HG03039 (cell line): Measurements from ENCODE around the gene DISP3.

Experiments
- ATAC-seq: cut with Tn5 transposase; IDR thresholded peaks from one replicate; pipeline ENCODE4 v1.9.1; 2021; ENCODE audit warnings: mild to moderate bottlenecking, moderate library complexity; ENCODE audit not compliant: unreplicated experiment

DISP3 gene

DNA sequence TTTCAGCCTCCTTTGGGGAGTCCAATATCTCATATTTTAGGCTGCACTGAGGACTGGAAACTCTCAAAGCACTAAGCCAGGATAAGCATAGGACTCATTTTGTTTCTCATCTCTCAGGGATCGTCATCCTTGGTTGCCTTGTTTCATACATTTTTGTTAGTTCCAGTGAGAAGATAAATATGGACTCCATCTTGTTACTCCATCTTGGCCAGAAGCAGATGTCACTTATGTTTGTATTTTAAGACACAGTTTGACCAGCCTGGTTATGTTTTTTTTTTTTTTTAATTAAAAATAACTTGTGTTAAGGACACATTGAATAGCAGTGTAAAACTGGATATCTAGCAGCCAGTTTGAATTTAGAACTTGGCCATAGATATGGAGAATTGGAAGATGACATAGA, 34.7 kb downstream of the DISP3 start:
- no peak for ATAC-seq

DNA sequence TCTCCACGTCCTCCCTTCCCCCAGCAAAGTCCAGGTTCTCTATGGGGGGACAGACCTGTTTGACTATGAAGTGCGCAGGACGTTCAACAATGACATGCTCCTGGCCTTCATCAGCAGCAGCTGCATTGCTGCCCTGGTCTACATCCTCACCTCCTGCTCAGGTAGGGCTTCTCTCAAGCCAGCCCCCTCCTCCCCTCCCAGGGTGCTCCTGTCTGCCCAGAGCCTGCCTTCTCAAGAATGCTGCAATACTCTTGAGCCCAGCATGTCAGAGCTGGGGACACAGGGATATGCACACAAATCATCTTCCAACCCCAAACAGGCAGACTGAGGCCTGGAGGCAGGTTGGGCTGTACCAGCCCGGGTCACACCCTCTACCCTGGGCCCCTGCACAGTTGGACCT, 35.4 kb downstream of the DISP3 start:
- ATAC-seq: no peak

DNA sequence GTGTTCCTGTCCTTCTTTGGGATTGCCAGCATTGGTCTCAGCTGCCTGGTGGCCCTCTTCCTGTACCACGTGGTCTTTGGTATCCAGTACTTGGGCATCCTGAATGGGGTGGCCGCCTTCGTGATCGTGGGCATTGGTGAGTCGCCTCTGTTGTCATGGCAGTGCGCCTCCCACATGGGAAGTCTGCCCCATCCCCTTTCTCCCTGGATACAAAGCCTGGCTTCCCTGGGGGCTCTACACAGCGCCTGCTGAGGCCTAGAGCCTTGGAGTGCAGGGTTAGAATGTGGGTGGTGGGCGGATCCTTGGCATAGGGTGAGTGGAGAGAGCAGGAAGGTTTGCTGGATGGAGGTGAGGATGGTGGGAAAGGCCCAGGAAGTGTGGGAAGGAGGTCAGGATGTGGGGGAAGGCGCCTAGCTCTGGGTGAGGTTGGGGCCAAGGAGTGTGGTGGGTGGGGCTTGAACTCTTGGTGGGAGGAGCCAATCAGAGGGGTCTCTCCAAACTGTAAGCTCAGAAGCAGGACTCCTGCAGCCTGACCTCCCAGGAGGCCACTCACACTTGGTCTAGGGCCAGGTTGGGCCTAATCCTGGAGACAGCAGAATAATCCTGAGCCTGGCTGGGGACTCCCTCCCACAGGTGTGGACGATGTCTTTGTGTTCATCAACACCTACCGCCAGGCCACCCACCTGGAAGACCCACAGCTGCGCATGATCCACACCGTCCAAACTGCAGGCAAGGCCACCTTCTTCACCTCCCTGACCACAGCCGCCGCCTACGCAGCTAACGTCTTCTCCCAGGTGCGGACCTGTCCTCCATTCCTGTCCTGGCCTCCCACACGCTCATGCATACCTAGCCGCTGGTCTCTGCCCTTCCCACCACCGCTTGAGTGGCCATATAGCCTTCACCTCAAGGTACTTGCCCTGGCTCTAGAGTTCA, 36.7 kb downstream of the DISP3 start:
- no peak for ATAC-seq

DNA sequence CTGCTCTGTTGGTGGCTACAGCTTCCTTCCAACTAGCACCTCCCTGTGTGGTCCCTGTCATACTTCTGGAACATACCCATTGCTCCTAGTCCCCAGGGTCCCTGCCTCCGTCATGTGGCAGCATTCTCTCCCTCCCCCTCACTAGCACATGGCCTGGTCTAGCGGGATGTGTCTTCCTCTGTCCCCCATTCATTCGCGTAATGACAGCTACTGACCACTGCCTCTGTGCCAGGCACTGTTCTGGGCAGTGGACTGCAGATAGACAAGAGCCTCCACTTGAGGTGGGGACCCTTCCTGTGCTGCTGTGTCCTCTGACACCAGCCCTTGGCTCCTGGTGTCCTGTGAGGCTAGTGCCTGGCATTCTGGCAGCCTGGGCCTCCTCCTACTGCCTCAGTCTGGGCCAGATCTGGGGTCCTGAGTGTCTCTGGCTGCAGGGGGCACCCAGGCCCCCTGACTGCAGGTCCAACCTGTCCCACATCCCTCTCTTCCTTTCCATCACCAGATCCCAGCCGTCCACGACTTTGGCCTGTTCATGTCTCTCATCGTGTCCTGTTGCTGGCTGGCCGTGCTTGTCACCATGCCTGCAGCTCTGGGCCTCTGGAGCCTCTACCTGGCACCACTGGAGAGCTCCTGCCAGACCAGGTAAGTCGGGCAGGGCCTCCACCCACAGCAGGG, 38.1 kb downstream of the DISP3 start:
- ATAC-seq: no peak

DNA sequence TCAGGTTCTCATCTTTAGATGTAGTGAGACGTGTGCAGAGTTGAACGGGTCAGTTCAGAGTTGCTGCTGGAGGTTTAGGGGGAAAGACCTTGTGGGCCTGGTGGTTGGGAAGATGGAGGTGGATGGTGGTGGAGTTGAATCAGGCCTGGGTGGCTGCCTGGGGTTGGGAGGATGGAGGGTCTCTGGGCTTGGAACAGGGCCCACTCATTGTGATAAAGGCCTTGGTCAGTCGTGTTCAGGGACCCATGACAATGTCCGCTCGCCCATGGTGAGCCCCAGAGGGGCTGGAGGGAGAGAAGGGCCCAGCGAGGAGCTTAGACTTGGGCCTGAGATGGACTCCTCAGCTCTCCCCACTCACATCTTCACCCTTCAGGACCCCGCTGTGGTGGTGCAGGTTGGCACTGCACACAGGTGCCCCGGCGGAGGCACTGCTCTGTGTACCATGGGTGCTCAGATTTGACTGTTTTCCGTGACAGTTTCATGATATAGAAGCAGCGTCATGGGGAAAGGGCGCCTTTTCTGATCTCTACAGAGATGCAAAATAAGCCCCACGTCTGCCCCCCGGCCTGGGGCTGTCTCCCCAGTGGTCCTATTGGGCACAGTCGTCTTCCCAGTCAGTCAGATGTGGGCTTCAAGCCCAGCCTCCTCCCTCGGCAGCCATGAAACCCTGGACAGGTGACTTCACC, 39.2 kb downstream of the DISP3 start:
- no peak for ATAC-seq

DNA sequence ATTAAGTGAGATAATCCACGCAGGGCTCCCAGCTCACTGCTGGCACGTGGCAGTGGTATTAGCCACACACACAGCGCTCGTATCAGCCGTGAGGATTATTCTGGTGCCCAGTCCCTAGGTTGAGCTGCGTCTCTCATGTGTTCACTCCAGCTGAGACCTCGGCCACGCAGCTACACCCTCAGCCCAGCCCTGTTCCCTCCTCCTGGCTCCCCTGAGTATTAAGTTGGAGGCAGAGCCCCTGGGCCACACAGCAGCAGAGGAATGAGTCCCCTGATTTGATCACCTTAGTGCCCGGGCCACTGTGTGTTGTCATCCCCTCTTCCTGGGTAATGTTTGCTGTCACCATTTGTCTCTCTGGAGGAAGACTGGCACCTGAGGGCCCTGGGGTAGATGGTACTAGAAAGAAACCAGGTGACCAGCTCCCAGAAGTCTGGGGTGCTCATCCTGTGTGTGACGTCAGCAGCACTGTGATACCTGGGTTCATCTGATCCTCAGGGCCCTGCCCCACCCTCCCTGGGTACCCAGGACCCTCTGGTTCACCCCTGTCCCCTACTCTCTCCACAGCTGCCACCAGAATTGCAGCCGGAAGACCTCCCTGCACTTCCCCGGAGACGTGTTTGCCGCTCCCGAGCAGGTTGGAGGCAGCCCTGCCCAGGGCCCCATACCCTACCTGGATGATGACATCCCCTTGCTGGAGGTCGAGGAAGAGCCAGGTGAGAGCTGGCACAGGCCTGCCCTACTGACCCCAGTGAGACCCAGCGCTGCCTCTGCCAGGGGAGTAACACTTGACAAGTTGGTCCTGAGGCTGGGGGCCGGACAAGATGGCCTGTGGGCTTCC, 40.1 kb downstream of the DISP3 start:
- ATAC-seq: no peak

GRCh38 chr1:11519629-11520031, 40.7 kb downstream of the DISP3 start:
- no peak for ATAC-seq

DNA sequence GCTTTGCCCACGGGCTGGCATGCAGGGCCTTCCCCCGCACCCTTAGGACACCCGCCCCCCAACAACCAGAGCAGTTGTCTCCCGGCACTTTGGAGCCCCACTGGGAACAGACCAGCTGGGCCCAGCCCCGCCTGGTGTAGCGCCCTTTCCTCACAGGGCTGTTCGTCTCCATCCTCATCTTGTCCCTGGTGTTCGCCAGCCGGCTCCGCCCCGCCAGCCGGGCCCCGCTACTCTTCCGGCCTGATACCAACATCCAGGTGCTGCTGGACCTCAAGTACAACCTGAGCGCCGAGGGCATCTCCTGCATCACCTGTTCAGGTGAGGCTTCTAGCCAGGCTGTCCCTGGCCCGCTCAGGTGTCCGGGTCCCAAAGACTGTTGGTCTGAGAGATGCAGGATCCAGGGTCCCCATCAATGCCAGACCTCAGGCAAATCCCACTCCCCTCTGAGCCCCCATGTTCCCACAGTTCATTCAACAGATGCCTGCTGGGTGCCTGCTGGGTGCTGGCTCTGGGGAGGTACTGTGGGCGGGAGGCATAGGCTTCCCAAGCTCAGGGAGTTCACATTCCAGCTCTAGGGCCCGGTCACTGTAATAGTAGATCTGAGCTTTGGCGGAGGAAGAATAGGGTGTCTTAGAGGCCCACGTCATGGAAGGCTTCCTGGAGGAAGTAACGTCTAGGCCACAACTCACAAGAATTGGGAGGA, 41.7 kb downstream of the DISP3 start:
- ATAC-seq: no peak

GRCh38 chr1:11521582-11522399, 42.8 kb downstream of the DISP3 start:
- ATAC-seq: no peak

DNA sequence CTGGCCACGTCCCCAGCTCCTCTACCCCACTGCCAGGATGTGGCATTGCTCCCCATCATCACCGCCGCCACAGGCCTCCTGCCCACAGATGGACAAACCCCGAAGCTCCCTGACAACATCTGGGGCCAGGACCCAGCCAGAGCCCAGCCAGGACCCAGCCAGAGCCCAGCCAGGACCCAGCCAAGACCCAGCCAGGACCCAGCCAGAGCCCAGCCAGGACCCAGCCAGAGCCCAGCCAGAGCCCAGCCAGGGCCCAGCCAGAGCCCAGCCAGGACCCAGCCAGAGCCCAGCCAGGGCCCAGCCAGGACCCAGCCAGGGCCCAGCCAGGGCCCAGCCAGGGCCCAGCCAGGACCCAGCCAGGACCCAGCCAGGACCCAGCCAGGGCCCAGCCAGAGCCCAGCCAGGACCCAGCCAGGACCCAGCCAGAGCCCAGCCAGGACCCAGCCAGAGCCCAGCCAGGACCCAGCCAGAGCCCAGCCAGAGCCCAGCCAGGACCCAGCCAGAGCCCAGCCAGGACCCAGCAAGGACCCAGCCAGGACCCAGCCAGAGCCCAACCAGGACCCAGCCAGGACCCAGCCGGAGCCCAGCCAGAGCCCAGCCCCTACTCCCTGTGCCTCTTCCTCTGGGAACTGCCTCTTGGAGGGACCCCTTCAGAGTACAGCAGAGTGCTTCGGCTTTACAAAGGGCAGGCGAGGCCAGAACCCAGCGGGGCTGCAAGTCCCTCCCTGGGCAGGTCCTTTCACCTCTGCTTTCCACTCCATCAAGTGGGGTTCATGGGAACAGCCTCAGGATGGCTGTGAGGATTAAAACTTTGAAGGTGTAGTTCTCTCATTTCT, 43.7 kb downstream of the DISP3 start:
- ATAC-seq: no peak

- no peak for ATAC-seq
Observed at GRCh38 chr1:11523261-11523660, 44.3 kb downstream of the DISP3 start.

DNA sequence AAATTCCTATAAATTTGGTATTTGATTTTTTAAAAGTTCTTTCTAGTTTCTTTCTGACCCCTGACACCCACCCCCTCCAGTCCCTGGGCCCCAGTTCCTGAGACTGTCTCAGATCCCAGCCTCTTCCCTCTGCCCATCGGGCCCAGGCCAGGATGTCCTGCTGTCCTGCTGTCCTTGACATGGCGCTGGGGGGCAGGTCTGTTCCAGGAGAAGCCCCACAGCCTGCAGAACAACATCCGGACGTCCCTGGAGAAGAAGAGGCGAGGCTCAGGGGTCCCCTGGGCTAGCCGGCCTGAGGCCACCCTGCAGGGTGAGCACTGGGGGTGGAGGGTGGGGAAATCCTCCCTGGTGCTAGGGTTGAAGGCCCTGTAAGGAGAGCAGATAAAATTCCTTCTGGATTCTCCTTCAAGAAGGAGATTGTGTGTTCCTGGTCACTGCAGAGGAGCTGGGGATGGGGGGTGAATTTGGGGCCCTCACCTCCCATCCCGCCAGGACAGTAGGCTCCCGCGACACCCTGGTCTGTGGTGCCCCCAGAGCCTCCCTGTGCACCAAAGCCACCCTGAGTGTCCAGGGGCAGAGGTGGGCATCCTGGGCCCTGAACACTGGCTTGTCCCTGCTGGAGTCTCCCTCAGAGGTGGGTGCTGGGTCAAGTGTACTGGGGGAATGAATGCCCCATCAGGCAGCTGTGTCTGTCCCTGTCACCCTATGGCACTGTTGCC, 45.0 kb downstream of the DISP3 start:
- ATAC-seq: no peak

- ATAC-seq: no peak
Observed at GRCh38 chr1:11524465-11525150, 45.7 kb downstream of the DISP3 start.

DNA sequence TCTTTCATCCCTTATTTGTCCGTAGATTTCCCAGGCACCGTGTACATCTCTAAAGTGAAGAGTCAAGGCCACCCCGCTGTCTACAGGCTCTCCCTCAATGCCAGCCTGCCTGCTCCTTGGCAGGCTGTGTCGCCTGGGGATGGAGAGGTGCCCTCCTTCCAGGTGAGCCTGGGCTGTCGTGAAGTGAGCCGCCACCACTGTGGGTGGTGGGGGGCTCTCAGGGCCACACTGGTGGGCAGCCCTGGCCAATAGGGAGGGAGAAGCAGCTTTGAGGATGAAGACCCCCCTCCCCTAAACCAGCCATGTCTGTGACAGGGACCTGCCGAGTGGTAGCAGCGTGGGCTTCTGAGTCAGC, 46.2 kb downstream of the DISP3 start:
- ATAC-seq: no peak

DNA sequence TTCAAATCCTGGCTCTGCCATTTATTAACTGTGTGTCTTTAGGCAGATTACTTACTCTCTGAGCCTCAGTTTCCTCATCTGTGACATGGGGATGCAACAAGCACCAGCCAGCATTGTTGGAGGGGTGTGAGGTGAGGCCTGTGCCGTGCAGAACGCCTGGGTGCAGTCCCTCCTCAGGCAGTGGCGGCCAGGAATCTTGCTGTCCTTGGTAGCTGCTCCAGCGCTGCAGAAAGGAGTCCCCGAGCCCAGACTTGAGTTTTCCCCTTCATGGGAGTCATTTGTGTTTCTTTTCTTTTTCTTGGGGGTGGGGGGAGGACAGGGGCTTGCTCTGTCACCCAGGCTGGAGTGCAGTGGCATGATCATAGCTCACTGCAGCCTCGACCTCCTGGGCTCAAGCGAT, 46.6 kb downstream of the DISP3 start:
- ATAC-seq: no peak

DNA sequence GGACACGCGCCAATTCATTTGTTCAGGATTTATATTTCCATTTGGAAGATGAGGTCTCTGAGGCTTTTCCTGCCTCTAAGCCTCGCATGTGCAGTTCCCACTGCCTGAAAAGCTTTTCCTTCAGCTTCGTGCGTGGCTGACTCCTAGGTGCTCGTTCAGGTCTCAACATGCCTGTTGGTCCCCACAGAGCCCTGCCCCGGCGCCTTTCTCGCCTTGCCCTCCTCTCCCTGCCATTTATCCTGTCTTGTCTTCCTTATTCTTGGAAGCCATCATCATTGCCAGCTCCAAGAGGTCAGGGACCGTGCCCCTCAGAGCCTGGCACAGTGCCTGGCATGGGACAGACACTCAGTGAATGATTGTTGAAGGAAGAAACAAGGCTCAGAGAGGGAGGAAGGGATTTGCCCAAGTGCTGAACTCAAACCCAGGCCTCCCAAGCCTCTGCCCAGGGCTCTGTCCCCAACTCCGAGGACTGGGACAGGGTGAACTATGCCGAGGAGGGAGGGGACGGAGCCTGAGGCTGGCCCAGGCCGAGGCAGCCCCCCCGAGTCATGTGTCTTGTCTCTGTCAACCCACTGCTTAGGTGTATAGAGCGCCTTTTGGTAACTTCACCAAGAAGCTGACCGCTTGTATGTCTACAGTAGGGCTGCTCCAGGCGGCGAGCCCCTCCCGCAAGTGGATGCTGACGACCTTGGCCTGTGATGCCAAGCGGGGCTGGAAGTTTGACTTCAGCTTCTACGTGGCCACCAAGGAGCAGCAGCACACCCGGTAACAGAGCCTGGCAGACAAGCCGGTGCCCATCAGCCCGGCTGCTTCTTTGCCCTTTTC, 47.3 kb downstream of the DISP3 start:
- ATAC-seq: no peak
